ENCODE data around the gene DSN1.

DSN1 gene

DNA sequence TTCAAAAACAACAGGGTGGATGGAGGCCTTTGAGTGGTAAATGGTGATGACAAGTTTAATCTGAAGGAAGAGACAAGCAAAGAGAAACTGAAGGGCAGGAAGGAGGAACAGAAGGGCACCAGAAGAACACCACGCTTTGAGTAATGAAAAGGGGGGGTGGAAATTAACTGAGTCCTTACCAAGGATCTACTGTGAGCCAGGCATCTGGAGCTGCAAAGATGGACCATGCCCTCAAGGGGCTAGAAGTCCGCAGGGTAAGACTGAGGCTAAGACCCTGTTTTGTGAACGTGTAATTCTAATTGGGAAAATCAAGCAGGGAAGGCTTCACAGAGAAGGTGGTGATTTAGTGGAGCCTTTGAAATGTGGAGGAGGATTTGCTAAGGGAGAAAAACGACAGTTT is 29.3 kb downstream of the DSN1 start:
- Mint-ChIP-seq H3K4me1 (peaks cover 38% of the 10 kb centered on the region), H3K9me3 (no peaks in the 10 kb centered on the region), H3K4me3 (peak overlapping the region; percentile 89), H3K27ac (ENCODE audit: low read depth) (peak overlapping the region; percentile 39), H3K36me3 (ENCODE audit: insufficient read depth) (peaks cover 2% of the 10 kb centered on the region), H3K27me3 (no peaks in the 10 kb centered on the region)
- DNase-seq (ENCODE audit: low spot score in 2 of 2): no peak
- no peak for ATAC-seq (replicated peaks; ENCODE audit: extremely low read depth, poor library complexity, severe bottlenecking)

DNA sequence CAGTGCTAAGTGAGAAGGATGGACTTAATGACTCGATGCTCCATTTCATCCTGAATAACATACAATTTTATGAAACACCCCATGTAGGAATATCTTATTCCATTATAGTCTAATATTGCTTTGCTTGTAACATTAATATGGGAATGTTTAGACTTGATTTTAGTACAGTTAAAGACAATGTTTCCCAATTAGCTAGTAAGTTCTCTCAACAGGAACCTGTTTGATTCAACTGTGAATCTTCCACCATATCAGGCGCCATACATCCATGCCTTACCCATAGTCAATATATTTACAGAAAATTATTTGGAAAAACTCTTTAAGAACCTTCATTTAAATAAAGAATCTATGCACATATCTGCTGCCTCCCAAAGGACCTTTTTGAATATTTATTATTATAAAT is 31.0 kb downstream of the DSN1 start:
- Mint-ChIP-seq H3K4me3 (no peak overlapping the region), H3K27me3 (no peaks in the 10 kb centered on the region), H3K36me3 (ENCODE audit: insufficient read depth) (peaks cover 3% of the 10 kb centered on the region)

DNA sequence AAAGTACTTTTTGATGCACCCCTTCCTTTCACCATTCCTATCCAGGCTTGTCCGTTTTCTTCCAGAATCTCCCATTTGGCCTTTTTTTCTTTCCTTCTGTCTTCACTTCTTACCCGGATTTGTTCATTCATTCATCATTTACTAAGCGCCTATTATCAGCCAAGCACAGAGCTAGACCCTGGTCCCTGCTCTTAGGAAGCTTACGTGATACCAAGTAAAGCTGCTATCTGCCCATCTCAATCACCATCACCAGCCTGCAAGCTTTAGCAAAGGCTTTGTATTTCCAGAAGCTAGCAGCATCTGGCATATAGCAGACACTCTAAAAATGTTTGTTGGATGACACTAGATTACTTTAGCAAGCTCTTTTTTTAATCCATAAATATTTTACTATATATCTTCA is 32.5 kb downstream of the DSN1 start:
- no peak overlapping the region for H3K4me3 Mint-ChIP-seq
- no peaks in the 10 kb centered on the region for H3K9me3 Mint-ChIP-seq
- H3K36me3 Mint-ChIP-seq (ENCODE audit: insufficient read depth): peaks cover 3% of the 10 kb centered on the region
- peaks cover 31% of the 10 kb centered on the region for H3K4me1 Mint-ChIP-seq
- H3K27me3 Mint-ChIP-seq: no peaks in the 10 kb centered on the region
- no peak overlapping the region for H3K27ac Mint-ChIP-seq (ENCODE audit: low read depth)
- DNase-seq (ENCODE audit: low spot score in 2 of 2) (no peak), ATAC-seq (replicated peaks; ENCODE audit: extremely low read depth, poor library complexity, severe bottlenecking) (no peak)

More for the DNA sequence above, 31.0 kb downstream of the DSN1 start:
- Mint-ChIP-seq H3K27ac (ENCODE audit: low read depth) (no peak overlapping the region), H3K4me1 (peaks cover 38% of the 10 kb centered on the region), H3K9me3 (no peaks in the 10 kb centered on the region)
- ATAC-seq (replicated peaks; ENCODE audit: extremely low read depth, poor library complexity, severe bottlenecking): no peak
- DNase-seq (ENCODE audit: low spot score in 2 of 2): no peak

DNA sequence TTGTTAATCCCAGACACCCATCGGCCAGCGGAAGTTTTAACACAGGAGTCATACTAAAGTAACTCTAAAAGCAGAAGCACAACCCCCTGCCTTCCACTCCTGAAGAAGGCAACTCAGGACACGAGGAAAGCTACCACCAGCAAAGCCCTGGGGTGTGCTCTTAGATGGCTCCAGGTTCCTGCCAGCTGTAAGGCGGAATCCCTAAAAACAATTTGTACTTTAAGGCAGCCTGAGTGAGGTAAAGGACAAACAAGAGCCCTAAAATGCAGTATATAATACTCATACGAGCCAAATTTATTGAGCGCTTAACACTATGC is 36.4 kb downstream of the DSN1 start:
- Mint-ChIP-seq H3K27me3 (no peaks in the 10 kb centered on the region), H3K27ac (ENCODE audit: low read depth) (no peak overlapping the region), H3K4me3 (no peak overlapping the region), H3K36me3 (ENCODE audit: insufficient read depth) (peaks cover 1% of the 10 kb centered on the region), H3K4me1 (peaks cover 31% of the 10 kb centered on the region), H3K9me3 (no peaks in the 10 kb centered on the region)
- no peak for DNase-seq (ENCODE audit: low spot score in 2 of 2)
- no peak for ATAC-seq (replicated peaks; ENCODE audit: extremely low read depth, poor library complexity, severe bottlenecking)

DNA sequence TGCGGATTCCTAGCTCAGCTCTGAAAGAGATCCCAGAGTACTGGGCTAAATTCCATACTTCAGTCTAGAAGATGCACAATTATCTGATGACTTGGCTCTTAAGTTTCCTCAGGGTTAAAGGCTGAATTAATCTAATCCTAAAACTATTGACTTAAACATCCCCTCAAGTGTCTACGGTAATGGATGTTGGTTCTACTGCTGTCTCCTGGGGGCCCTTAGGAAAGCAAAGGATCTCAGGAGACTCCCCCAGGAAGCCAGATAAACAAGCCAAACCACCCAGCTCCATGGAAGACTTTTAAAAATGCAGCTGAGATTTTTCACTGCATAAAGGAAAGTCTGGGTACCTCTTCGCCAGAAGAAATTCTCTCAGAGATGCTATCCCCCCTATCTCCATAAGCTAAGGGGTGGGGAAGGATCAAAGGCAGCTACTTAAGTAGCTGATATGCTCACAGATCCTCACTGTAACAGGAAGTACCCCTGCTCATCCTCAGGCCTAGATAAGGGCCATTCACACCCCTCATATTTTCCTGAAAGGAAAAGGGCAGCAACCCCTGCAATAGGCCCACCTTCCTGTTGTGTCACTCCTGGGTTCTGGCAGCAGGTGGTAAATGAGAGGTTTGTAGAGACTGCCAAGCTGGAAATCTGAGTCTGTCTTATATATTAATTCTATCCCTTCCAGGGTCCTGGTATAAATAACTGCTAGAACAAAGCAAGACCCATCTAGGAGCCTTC is 36.9 kb downstream of the DSN1 start:
- Mint-ChIP-seq H3K27ac (ENCODE audit: low read depth) (no peak overlapping the region), H3K4me1 (peaks cover 26% of the 10 kb centered on the region), H3K4me3 (no peak overlapping the region), H3K36me3 (ENCODE audit: insufficient read depth) (peaks cover 1% of the 10 kb centered on the region), H3K27me3 (no peaks in the 10 kb centered on the region), H3K9me3 (no peaks in the 10 kb centered on the region)
- no peak for ATAC-seq (replicated peaks; ENCODE audit: extremely low read depth, poor library complexity, severe bottlenecking)
- no peak for DNase-seq (ENCODE audit: low spot score in 2 of 2)

DNA sequence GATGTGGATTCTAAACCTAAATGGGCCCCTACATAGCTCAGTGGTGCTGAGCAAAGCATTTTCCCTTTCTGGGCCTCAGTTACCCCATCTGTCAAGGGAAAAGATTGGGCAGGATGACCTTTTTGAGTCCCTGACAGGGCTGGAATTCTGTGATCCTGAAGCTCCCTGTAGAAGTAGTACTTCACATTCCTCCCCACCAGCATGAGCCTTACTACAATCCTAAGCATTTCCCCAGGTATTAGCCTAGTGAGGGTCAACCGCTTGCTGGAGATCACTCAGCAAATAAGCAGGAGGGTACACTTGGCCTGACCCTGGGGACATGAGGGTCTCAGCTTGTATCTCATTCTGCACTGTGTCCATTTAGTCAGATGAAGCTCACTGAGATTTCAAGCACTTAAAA is 41.1 kb downstream of the DSN1 start:
- peaks cover 2% of the 10 kb centered on the region for H3K36me3 Mint-ChIP-seq (ENCODE audit: insufficient read depth)
- no peaks in the 10 kb centered on the region for H3K27me3 Mint-ChIP-seq
- ATAC-seq (replicated peaks; ENCODE audit: extremely low read depth, poor library complexity, severe bottlenecking) (no peak), DNase-seq (ENCODE audit: low spot score in 2 of 2) (no peak)
- peaks cover 22% of the 10 kb centered on the region for H3K4me1 Mint-ChIP-seq
- H3K4me3 Mint-ChIP-seq: no peak overlapping the region
- H3K27ac Mint-ChIP-seq (ENCODE audit: low read depth): no peak overlapping the region
- no peaks in the 10 kb centered on the region for H3K9me3 Mint-ChIP-seq

DNA sequence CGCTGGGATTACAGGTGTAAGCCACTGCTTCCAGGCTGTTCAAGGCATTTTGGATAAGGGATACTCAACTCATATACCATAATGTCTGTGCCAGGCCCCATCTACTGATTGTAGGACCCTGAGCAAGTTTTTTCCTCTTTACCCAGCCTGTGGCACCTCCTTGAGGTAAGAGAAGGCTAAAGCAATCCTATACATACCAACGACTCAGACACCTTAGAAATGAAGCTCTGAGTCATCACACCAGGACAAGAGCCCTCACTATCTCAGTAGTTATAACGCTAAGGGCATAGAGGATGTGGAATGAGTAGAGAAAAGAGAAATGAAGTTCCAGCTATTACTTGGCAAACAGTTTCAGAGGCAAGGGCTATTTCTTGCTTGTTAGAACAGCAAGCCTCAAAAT is 44.6 kb downstream of the DSN1 start:
- Mint-ChIP-seq H3K27ac (ENCODE audit: low read depth) (no peak overlapping the region), H3K4me3 (no peak overlapping the region), H3K36me3 (ENCODE audit: insufficient read depth) (peaks cover 4% of the 10 kb centered on the region), H3K4me1 (peaks cover 12% of the 10 kb centered on the region), H3K9me3 (no peaks in the 10 kb centered on the region), H3K27me3 (no peaks in the 10 kb centered on the region)
- ATAC-seq (replicated peaks; ENCODE audit: extremely low read depth, poor library complexity, severe bottlenecking) (no peak), DNase-seq (ENCODE audit: low spot score in 2 of 2) (no peak)

DNA sequence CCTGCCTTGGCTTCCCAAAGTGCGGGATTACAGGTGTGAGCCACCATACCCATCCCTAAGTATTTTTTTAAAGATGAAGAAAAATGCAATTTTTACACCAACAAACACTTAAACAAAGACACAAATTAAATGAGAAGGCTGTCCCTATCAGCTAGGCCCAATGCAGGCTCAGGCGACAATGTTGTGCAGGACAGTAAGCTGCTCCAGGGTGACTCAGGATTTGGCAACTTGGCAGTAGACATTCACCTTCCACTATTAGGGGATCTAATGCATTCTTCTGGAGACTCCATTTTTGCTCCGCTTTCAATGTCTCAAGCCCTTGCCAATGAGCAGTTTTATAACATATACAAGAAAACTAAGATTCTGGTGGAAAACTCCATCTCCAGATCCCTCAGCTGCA is 47.4 kb downstream of the DSN1 start:
- DNase-seq (ENCODE audit: low spot score in 2 of 2): no peak
- Mint-ChIP-seq H3K4me1 (peaks cover 4% of the 10 kb centered on the region), H3K4me3 (no peak overlapping the region), H3K27ac (ENCODE audit: low read depth) (no peak overlapping the region), H3K9me3 (no peaks in the 10 kb centered on the region), H3K27me3 (no peaks in the 10 kb centered on the region), H3K36me3 (ENCODE audit: insufficient read depth) (peaks cover 8% of the 10 kb centered on the region)
- ATAC-seq (replicated peaks; ENCODE audit: extremely low read depth, poor library complexity, severe bottlenecking): no peak

DNA sequence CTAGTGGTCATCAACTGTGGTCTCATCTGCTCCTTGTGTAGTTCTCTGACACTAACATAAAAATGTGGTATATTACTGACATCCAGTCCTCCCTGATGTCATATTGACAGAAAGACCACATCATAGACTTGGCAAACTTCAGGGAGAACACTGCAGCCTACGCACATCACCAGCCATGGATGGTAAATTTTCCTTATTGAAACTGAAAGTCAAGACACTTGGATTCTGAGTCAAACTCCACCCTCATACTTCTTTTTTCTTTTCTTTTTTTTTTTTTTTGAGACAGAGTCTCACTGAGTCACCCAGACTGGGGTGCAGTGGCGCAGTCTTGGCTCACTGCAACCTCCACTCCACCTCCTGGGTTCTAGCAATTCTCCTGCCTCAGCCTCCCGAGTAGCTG is 53.1 kb downstream of the DSN1 start:
- H3K36me3 Mint-ChIP-seq (ENCODE audit: insufficient read depth): peaks cover 20% of the 10 kb centered on the region
- ATAC-seq (replicated peaks; ENCODE audit: extremely low read depth, poor library complexity, severe bottlenecking) (no peak), DNase-seq (ENCODE audit: low spot score in 2 of 2) (no peak)
- H3K4me3 Mint-ChIP-seq: no peak overlapping the region
- no peaks in the 10 kb centered on the region for H3K9me3 Mint-ChIP-seq
- H3K4me1 Mint-ChIP-seq: no peaks in the 10 kb centered on the region
- H3K27ac Mint-ChIP-seq (ENCODE audit: low read depth): no peak overlapping the region
- H3K27me3 Mint-ChIP-seq: no peaks in the 10 kb centered on the region

DNA sequence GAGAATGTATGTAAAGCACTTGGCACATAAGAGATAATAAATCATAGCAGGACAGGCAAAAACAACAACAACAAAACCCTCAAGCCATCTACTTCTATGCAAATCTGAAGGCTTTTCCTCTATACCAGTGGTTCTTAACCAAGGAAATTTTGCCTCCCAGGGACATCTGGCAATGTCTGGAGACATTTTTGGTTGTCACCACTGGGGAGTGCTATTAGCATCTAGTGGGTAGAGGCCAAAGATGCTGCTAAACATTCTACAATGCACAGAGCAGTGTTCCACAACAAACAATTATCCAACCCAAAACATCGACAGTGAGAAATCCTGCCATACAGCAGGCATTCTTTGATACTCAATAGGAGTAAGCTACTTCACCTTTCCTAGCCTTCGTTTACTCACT is 55.9 kb downstream of the DSN1 start:
- no peaks in the 10 kb centered on the region for H3K4me1 Mint-ChIP-seq
- no peaks in the 10 kb centered on the region for H3K27me3 Mint-ChIP-seq
- DNase-seq (ENCODE audit: low spot score in 2 of 2) (no peak), ATAC-seq (replicated peaks; ENCODE audit: extremely low read depth, poor library complexity, severe bottlenecking) (no peak)
- H3K36me3 Mint-ChIP-seq (ENCODE audit: insufficient read depth): peaks cover 21% of the 10 kb centered on the region
- H3K4me3 Mint-ChIP-seq: no peak overlapping the region
- no peak overlapping the region for H3K27ac Mint-ChIP-seq (ENCODE audit: low read depth)
- no peaks in the 10 kb centered on the region for H3K9me3 Mint-ChIP-seq

DNA sequence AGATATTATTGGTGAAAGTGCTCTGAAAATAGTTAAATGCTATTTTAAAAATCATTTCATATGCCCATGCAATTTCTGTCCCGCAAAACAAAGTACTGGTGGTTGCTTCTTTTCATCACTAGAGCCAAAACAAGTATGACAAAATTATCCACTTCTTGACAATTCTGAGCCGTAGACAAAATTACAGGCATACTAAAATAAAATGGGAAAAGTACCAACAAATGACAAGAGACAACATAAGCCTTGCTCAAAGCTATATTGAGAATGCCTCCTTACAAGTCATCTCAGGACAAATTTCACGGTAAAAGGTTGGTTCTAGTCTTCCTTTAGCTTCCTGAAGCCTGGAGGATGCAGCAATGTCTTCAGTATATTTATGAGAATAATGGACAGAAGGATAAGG is 56.5 kb downstream of the DSN1 start:
- no peaks in the 10 kb centered on the region for H3K9me3 Mint-ChIP-seq
- H3K4me3 Mint-ChIP-seq: no peak overlapping the region
- no peaks in the 10 kb centered on the region for H3K27me3 Mint-ChIP-seq
- ATAC-seq (replicated peaks; ENCODE audit: extremely low read depth, poor library complexity, severe bottlenecking): no peak
- peaks cover 19% of the 10 kb centered on the region for H3K36me3 Mint-ChIP-seq (ENCODE audit: insufficient read depth)
- no peak for DNase-seq (ENCODE audit: low spot score in 2 of 2)
- H3K27ac Mint-ChIP-seq (ENCODE audit: low read depth): no peak overlapping the region
- no peaks in the 10 kb centered on the region for H3K4me1 Mint-ChIP-seq

DNA sequence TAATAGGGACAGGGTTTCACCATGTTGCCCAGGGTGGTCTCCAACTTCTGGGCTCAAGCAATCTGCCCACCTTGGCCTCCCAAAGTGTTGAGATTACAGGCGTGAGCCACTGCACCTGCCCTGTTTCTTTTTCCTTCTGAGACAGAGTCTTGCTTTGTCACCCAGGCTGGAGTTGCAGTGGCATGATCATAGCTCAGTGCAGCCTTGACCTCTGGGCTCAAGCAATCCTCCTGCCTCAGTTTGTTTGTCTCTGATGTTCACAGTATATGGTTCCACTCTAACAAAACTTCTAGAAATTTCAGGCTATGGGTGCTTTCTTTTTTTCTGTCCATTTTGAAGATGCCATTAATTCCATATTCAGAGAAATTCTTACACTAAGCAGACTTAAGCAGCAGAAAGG is 60.8 kb downstream of the DSN1 start:
- H3K4me1 Mint-ChIP-seq: no peaks in the 10 kb centered on the region
- peak overlapping the region; percentile 6 for H3K27ac Mint-ChIP-seq (ENCODE audit: low read depth)
- H3K27me3 Mint-ChIP-seq: no peaks in the 10 kb centered on the region
- no peak for DNase-seq (ENCODE audit: low spot score in 2 of 2)
- H3K4me3 Mint-ChIP-seq: no peak overlapping the region
- H3K36me3 Mint-ChIP-seq (ENCODE audit: insufficient read depth): peaks cover 5% of the 10 kb centered on the region
- no peaks in the 10 kb centered on the region for H3K9me3 Mint-ChIP-seq
- ATAC-seq (replicated peaks; ENCODE audit: extremely low read depth, poor library complexity, severe bottlenecking): no peak

DNA sequence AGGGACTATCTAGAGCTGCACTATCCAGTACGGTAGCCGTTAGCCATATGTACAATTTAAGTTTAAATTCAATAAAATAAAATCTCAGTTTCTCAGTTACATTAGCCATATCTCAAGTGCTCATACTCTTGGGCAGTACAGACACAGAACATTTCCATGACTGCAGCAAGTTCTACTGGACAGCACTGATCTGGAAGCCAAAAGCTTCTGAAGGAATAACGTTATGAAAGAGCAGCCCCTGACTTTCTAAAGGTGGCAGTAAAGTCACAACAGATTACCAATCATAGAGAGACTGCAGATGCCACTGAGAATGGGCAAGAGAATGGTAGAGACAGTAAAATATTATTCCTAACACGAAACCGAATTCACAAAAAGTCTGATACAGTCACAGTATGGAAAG is 64.4 kb downstream of the DSN1 start:
- H3K4me3 Mint-ChIP-seq: no peak overlapping the region
- no peak overlapping the region for H3K27ac Mint-ChIP-seq (ENCODE audit: low read depth)
- ATAC-seq (replicated peaks; ENCODE audit: extremely low read depth, poor library complexity, severe bottlenecking): no peak
- H3K4me1 Mint-ChIP-seq: peaks cover 6% of the 10 kb centered on the region
- H3K27me3 Mint-ChIP-seq: no peaks in the 10 kb centered on the region
- no peaks in the 10 kb centered on the region for H3K9me3 Mint-ChIP-seq
- H3K36me3 Mint-ChIP-seq (ENCODE audit: insufficient read depth): peaks cover 7% of the 10 kb centered on the region
- DNase-seq (ENCODE audit: low spot score in 2 of 2): no peak

DNA sequence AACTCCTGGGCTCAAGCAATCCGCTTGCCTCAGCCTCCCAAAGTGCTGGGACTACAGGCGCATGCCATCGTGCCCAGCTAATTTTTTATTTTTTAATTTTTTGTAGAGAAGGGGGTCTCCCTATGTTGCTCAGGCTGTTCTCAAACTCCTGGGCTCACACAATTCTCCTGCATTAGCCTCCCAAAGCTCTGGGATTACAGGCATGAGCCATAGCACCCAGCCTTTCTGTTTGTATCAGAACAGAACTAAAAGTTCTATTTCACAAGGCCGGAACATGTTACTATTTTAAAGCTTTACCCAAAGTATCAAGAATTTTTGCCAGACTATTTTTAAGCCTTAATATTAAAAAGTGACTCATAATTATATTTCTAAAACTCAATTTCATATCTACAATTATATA is 70.0 kb downstream of the DSN1 start:
- no peak for DNase-seq (ENCODE audit: low spot score in 2 of 2)
- no peak overlapping the region for H3K4me3 Mint-ChIP-seq
- no peak overlapping the region for H3K27ac Mint-ChIP-seq (ENCODE audit: low read depth)
- no peak for ATAC-seq (replicated peaks; ENCODE audit: extremely low read depth, poor library complexity, severe bottlenecking)
- no peaks in the 10 kb centered on the region for H3K27me3 Mint-ChIP-seq
- H3K4me1 Mint-ChIP-seq: peaks cover 6% of the 10 kb centered on the region
- H3K9me3 Mint-ChIP-seq: no peaks in the 10 kb centered on the region
- H3K36me3 Mint-ChIP-seq (ENCODE audit: insufficient read depth): peaks cover 13% of the 10 kb centered on the region

Measured in central memory CD8-positive, alpha-beta T cell (primary cell).